ENCODE results near the gene NTNG1.

The NTNG1 gene

GRCh38 chr1:107419003-107419402, 278.2 kb downstream of the NTNG1 start:
- peaks cover 4% of the 10 kb centered on the region for H3K27me3 Mint-ChIP-seq (ENCODE audit: low read depth, poor library complexity)
- no peak overlapping the region for H3K4me3 Mint-ChIP-seq
- H3K4me1 Mint-ChIP-seq = peaks cover 4% of the 10 kb centered on the region
- TF ChIP-seq CTCF (IDR thresholded peaks at IDR 0.05) = no peak
- DNase-seq = no peak
- H3K36me3 Mint-ChIP-seq (ENCODE audit: low read depth) = no peaks in the 10 kb centered on the region
- H3K9me3 Mint-ChIP-seq = no peaks in the 10 kb centered on the region
- no peak overlapping the region for H3K27ac Mint-ChIP-seq

GRCh38 chr1:107422901-107423300, 282.1 kb downstream of the NTNG1 start:
- peaks cover 14% of the 10 kb centered on the region for H3K9me3 Mint-ChIP-seq

GRCh38 chr1:107430540-107431228, 289.8 kb downstream of the NTNG1 start:
- no peak overlapping the region for H3K4me3 Mint-ChIP-seq
- peaks cover 14% of the 10 kb centered on the region for H3K9me3 Mint-ChIP-seq
- H3K4me1 Mint-ChIP-seq = no peaks in the 10 kb centered on the region
- H3K36me3 Mint-ChIP-seq (ENCODE audit: low read depth) = no peaks in the 10 kb centered on the region
- no peaks in the 10 kb centered on the region for H3K27me3 Mint-ChIP-seq (ENCODE audit: low read depth, poor library complexity)
- H3K27ac Mint-ChIP-seq = no peak overlapping the region
- peak; percentile 63 for TF ChIP-seq CTCF (IDR thresholded peaks at IDR 0.05)
- peak; percentile 28 for DNase-seq

More at GRCh38 chr1:107422901-107423300, 282.1 kb downstream of the NTNG1 start:
- no peak for DNase-seq
- no peak for TF ChIP-seq CTCF (IDR thresholded peaks at IDR 0.05)
- H3K36me3 Mint-ChIP-seq (ENCODE audit: low read depth) = no peaks in the 10 kb centered on the region
- peaks cover 4% of the 10 kb centered on the region for H3K27me3 Mint-ChIP-seq (ENCODE audit: low read depth, poor library complexity)
- H3K4me1 Mint-ChIP-seq = peaks cover 4% of the 10 kb centered on the region
- H3K27ac Mint-ChIP-seq = no peak overlapping the region
- H3K4me3 Mint-ChIP-seq = no peak overlapping the region

- H3K36me3 Mint-ChIP-seq (ENCODE audit: low read depth) = no peaks in the 10 kb centered on the region
- no peaks in the 10 kb centered on the region for H3K27me3 Mint-ChIP-seq (ENCODE audit: low read depth, poor library complexity)
- TF ChIP-seq CTCF (IDR thresholded peaks at IDR 0.05) = no peak
These were observed 291.3 kb downstream of the NTNG1 start for GRCh38 chr1:107432108-107432507.

GRCh38 chr1:107433068-107433467, 292.2 kb downstream of the NTNG1 start:
- no peak for TF ChIP-seq CTCF (IDR thresholded peaks at IDR 0.05)
- H3K4me1 Mint-ChIP-seq = peaks cover 9% of the 10 kb centered on the region
- no peak overlapping the region for H3K27ac Mint-ChIP-seq
- H3K9me3 Mint-ChIP-seq = no peaks in the 10 kb centered on the region
- H3K27me3 Mint-ChIP-seq (ENCODE audit: low read depth, poor library complexity) = no peaks in the 10 kb centered on the region
- H3K36me3 Mint-ChIP-seq (ENCODE audit: low read depth) = no peaks in the 10 kb centered on the region
- H3K4me3 Mint-ChIP-seq = no peak overlapping the region
- DNase-seq = no peak

More at GRCh38 chr1:107432108-107432507, 291.3 kb downstream of the NTNG1 start:
- DNase-seq = no peak
- Mint-ChIP-seq H3K4me3 (no peak overlapping the region), H3K4me1 (peaks cover 9% of the 10 kb centered on the region), H3K9me3 (peaks cover under 1% of the 10 kb centered on the region), H3K27ac (no peak overlapping the region)

All from nephron progenitor cell (in vitro differentiated cells).